Activated T-cell treated with anti-CD3 and anti-CD28 coated beads, Interleukin-2, amount 50 U/mL, for 1 hour (primary cell): ENCODE measurements around the gene ZNF560.
"Not testable (repeated sequence)": the region's sequence is repeated elsewhere in the genome, so short reads cannot be mapped to it uniquely, and the experiment has no call there.

ENCODE experiments used
- DNase-seq: peaks from one replicate; pipeline ENCODE4 v3.0.0-alpha.2; 2020

Gene ZNF560

GRCh38 chr19:9498183-9498902 lies at the start of gene ZNF560:
Gene ZNF560 (minus strand): TSS chr19:9498616. CDS start chr19:9475313, 23,303 bp downstream.
- no peak for DNase-seq

- no peak for DNase-seq
Measured at GRCh38 chr19:9547870-9548269, 49.5 kb upstream of the ZNF560 start.

- not testable (repeated sequence) for DNase-seq
Measured at GRCh38 chr19:9541281-9541680, 42.9 kb upstream of the ZNF560 start.

GRCh38 chr19:9539921-9540320 lies 41.5 kb upstream of the ZNF560 start:
- not testable (repeated sequence) for DNase-seq

GRCh38 chr19:9539201-9539600 lies 40.8 kb upstream of the ZNF560 start:
- DNase-seq = not testable (repeated sequence)

GRCh38 chr19:9538183-9539058 lies 40.0 kb upstream of the ZNF560 start, which contains the start of gene ZNF426:
Gene ZNF426 (minus strand): TSS chr19:9538645. CDS start chr19:9536232, 2,413 bp downstream.
- peak; percentile 86 for DNase-seq

- no peak for DNase-seq
Measured at GRCh38 chr19:9535934-9536333, 37.5 kb upstream of the ZNF560 start.

- DNase-seq = no peak
Measured at GRCh38 chr19:9531933-9532332, 33.5 kb upstream of the ZNF560 start.

GRCh38 chr19:9528757-9529336 lies 30.4 kb upstream of the ZNF560 start:
- no peak for DNase-seq

- DNase-seq = no peak
Measured at GRCh38 chr19:9523885-9524474, 25.6 kb upstream of the ZNF560 start.

GRCh38 chr19:9507285-9507684 lies 8.9 kb upstream of the ZNF560 start:
- no peak for DNase-seq

GRCh38 chr19:9500796-9501195 lies 2.4 kb upstream of the ZNF560 start:
- no peak for DNase-seq

- no peak for DNase-seq
Measured at GRCh38 chr19:9494096-9494495, 4.3 kb downstream of the ZNF560 start.

GRCh38 chr19:9487016-9487415 lies 11.4 kb downstream of the ZNF560 start:
- no peak for DNase-seq

- no peak for DNase-seq
Measured at GRCh38 chr19:9485140-9485539, 13.3 kb downstream of the ZNF560 start.

- no peak for DNase-seq
Measured at GRCh38 chr19:9474975-9475374, 23.4 kb downstream of the ZNF560 start.

GRCh38 chr19:9467161-9467560 lies 31.3 kb downstream of the ZNF560 start:
- DNase-seq = no peak

GRCh38 chr19:9461938-9462337 lies 36.5 kb downstream of the ZNF560 start:
- no peak for DNase-seq

GRCh38 chr19:9456018-9456689 lies 42.3 kb downstream of the ZNF560 start:
- no peak for DNase-seq

- no peak for DNase-seq
Measured at GRCh38 chr19:9453953-9454352, 44.5 kb downstream of the ZNF560 start.

GRCh38 chr19:9445037-9445436 lies 53.4 kb downstream of the ZNF560 start:
- no peak for DNase-seq

- DNase-seq = no peak
Measured at GRCh38 chr19:9436358-9436757, 62.1 kb downstream of the ZNF560 start.
